Measurements from ENCODE around the gene ITIH2.

The ITIH2 gene

GRCh38 chr10:7756360-7756992, 53.4 kb downstream of the ITIH2 start:
- Histone ChIP-seq H3K4me2 (ENCODE audit: low read length, poor library complexity, severe bottlenecking) (no peak overlapping the region), H2AK5ac (ENCODE audit: low read length, severe bottlenecking) (no peak overlapping the region), H3K36me3 (ENCODE audit: control insufficient read depth in 1 of 2, insufficient read depth in 2 of 2, low read depth in 1 of 2, low read length in 2 of 2) (peaks cover 16 to 91% of the 10 kb centered on the region in 2 experiments), H3K14ac (ENCODE audit: low read length in 2 of 2) (no peak overlapping the region), H4K8ac (ENCODE audit: low read length) (no peak overlapping the region), H3K27ac (ENCODE audit: low read length, poor library complexity, severe bottlenecking) (no peak overlapping the region), H3K9me3 (ENCODE audit: control insufficient read depth, low read length) (no peaks in the 10 kb centered on the region), H3K79me1 (replicated peaks; ENCODE audit: low read length, poor library complexity, severe bottlenecking) (peaks cover 6% of the 10 kb centered on the region), H3K18ac (ENCODE audit: low read depth in 1 of 2, low read length in 2 of 2) (no peak overlapping the region), H3K4me3 (ENCODE audit: insufficient read depth in 1 of 2, low read depth in 1 of 2, low read length in 2 of 2) (no peak overlapping the region), H4K91ac (ENCODE audit: low read length) (no peak overlapping the region), H2BK5ac (ENCODE audit: low read depth, low read length, poor library complexity, severe bottlenecking) (no peak overlapping the region), H2BK120ac (ENCODE audit: low read depth, low read length) (no peak overlapping the region), H3K4me1 (ENCODE audit: control insufficient read depth, insufficient read depth, low read depth, low read length) (no peaks in the 10 kb centered on the region), H3K4ac (ENCODE audit: low read depth in 1 of 2, low read length in 2 of 2) (no peak overlapping the region), H2BK12ac (ENCODE audit: low read length in 2 of 2) (no peak overlapping the region), H3K23ac (ENCODE audit: low read length in 2 of 2) (no peak overlapping the region), H2AFZ (ENCODE audit: low read depth, low read length) (no peak overlapping the region), H2BK15ac (ENCODE audit: low read depth, poor library complexity, severe bottlenecking) (no peak overlapping the region), H3K27me3 (ENCODE audit: control insufficient read depth in 1 of 2, insufficient read depth in 1 of 2, low read length in 2 of 2) (no peaks in the 10 kb centered on the region), H3K9ac (ENCODE audit: low read length) (no peak overlapping the region)
- DNase-seq: peak; percentile 18
- 93% methylated on average over 4 of the region's 7 CpGs for WGBS

- Histone ChIP-seq H2AFZ (ENCODE audit: low read depth, low read length) (no peak overlapping the region), H2BK15ac (ENCODE audit: low read depth, poor library complexity, severe bottlenecking) (no peak overlapping the region), H2BK120ac (ENCODE audit: low read depth, low read length) (no peak overlapping the region), H3K4me1 (ENCODE audit: control insufficient read depth, insufficient read depth, low read depth, low read length) (no peaks in the 10 kb centered on the region), H3K4me3 (ENCODE audit: insufficient read depth in 1 of 2, low read depth in 1 of 2, low read length in 2 of 2) (no peak overlapping the region), H2BK5ac (ENCODE audit: low read depth, low read length, poor library complexity, severe bottlenecking) (no peak overlapping the region), H3K23ac (ENCODE audit: low read length in 2 of 2) (no peak overlapping the region), H3K9ac (ENCODE audit: low read length) (no peak overlapping the region), H3K27me3 (ENCODE audit: control insufficient read depth in 1 of 2, insufficient read depth in 1 of 2, low read length in 2 of 2) (no peaks in the 10 kb centered on the region), H2AK5ac (ENCODE audit: low read length, severe bottlenecking) (no peak overlapping the region), H3K9me3 (ENCODE audit: control insufficient read depth, low read length) (no peaks in the 10 kb centered on the region), H3K36me3 (ENCODE audit: control insufficient read depth in 1 of 2, insufficient read depth in 2 of 2, low read depth in 1 of 2, low read length in 2 of 2) (peaks cover 28 to 98% of the 10 kb centered on the region in 2 experiments), H3K27ac (ENCODE audit: low read length, poor library complexity, severe bottlenecking) (no peak overlapping the region), H3K18ac (ENCODE audit: low read depth in 1 of 2, low read length in 2 of 2) (no peak overlapping the region), H3K4me2 (ENCODE audit: low read length, poor library complexity, severe bottlenecking) (no peak overlapping the region), H3K14ac (ENCODE audit: low read length in 2 of 2) (no peak overlapping the region), H2BK12ac (ENCODE audit: low read length in 2 of 2) (no peak overlapping the region), H4K91ac (ENCODE audit: low read length) (no peak overlapping the region), H3K79me1 (replicated peaks; ENCODE audit: low read length, poor library complexity, severe bottlenecking) (peaks cover 7% of the 10 kb centered on the region), H3K4ac (ENCODE audit: low read depth in 1 of 2, low read length in 2 of 2) (no peak overlapping the region), H4K8ac (ENCODE audit: low read length) (no peak overlapping the region)
- DNase-seq: no peak
- whole genome bisulfite sequencing: 98% methylated on average over 4 of the region's 5 CpGs
Measured at GRCh38 chr10:7763929-7764328, 60.8 kb downstream of the ITIH2 start.

- no peak for DNase-seq
- no peak overlapping the region for H2BK15ac ChIP-seq (ENCODE audit: low read depth, poor library complexity, severe bottlenecking)
- no peak overlapping the region for H3K18ac ChIP-seq (ENCODE audit: low read depth in 1 of 2, low read length in 2 of 2)
- no peak overlapping the region for H2AFZ ChIP-seq (ENCODE audit: low read depth, low read length)
- no peak overlapping the region for H2BK120ac ChIP-seq (ENCODE audit: low read depth, low read length)
- H3K36me3 ChIP-seq (ENCODE audit: control insufficient read depth in 1 of 2, insufficient read depth in 2 of 2, low read depth in 1 of 2, low read length in 2 of 2): peaks cover 32 to 94% of the 10 kb centered on the region in 2 experiments
- no peak overlapping the region for H4K8ac ChIP-seq (ENCODE audit: low read length)
- 100% methylated on average over 3 of the region's 3 CpGs for WGBS
- no peak overlapping the region for H2BK12ac ChIP-seq (ENCODE audit: low read length in 2 of 2)
- H3K79me1 ChIP-seq (replicated peaks; ENCODE audit: low read length, poor library complexity, severe bottlenecking): peaks cover 12% of the 10 kb centered on the region
- H3K9me3 ChIP-seq (ENCODE audit: control insufficient read depth, low read length): no peaks in the 10 kb centered on the region
- H3K9ac ChIP-seq (ENCODE audit: low read length): no peak overlapping the region
- no peak overlapping the region for H3K27ac ChIP-seq (ENCODE audit: low read length, poor library complexity, severe bottlenecking)
- no peak overlapping the region for H3K23ac ChIP-seq (ENCODE audit: low read length in 2 of 2)
- H4K91ac ChIP-seq (ENCODE audit: low read length): no peak overlapping the region
- H3K4me3 ChIP-seq (ENCODE audit: insufficient read depth in 1 of 2, low read depth in 1 of 2, low read length in 2 of 2): no peak overlapping the region
- no peak overlapping the region for H3K4ac ChIP-seq (ENCODE audit: low read depth in 1 of 2, low read length in 2 of 2)
- H2AK5ac ChIP-seq (ENCODE audit: low read length, severe bottlenecking): no peak overlapping the region
- H3K27me3 ChIP-seq (ENCODE audit: control insufficient read depth in 1 of 2, insufficient read depth in 1 of 2, low read length in 2 of 2): no peaks in the 10 kb centered on the region
- H3K4me2 ChIP-seq (ENCODE audit: low read length, poor library complexity, severe bottlenecking): no peak overlapping the region
- no peak overlapping the region for H3K14ac ChIP-seq (ENCODE audit: low read length in 2 of 2)
- no peaks in the 10 kb centered on the region for H3K4me1 ChIP-seq (ENCODE audit: control insufficient read depth, insufficient read depth, low read depth, low read length)
- H2BK5ac ChIP-seq (ENCODE audit: low read depth, low read length, poor library complexity, severe bottlenecking): no peak overlapping the region
Measured at GRCh38 chr10:7766241-7766640, 63.1 kb downstream of the ITIH2 start.

GRCh38 chr10:7767209-7767608, 64.1 kb downstream of the ITIH2 start:
- peak; percentile 58 for DNase-seq
- H3K9me3 ChIP-seq (ENCODE audit: control insufficient read depth, low read length): no peaks in the 10 kb centered on the region
- no peaks in the 10 kb centered on the region for H3K27me3 ChIP-seq (ENCODE audit: control insufficient read depth in 1 of 2, insufficient read depth in 1 of 2, low read length in 2 of 2)
- H4K91ac ChIP-seq (ENCODE audit: low read length): no peak overlapping the region
- H2BK12ac ChIP-seq (ENCODE audit: low read length in 2 of 2): no peak overlapping the region
- peaks cover 33 to 91% of the 10 kb centered on the region in 2 experiments for H3K36me3 ChIP-seq (ENCODE audit: control insufficient read depth in 1 of 2, insufficient read depth in 2 of 2, low read depth in 1 of 2, low read length in 2 of 2)
- no peak overlapping the region for H3K4me2 ChIP-seq (ENCODE audit: low read length, poor library complexity, severe bottlenecking)
- H3K23ac ChIP-seq (ENCODE audit: low read length in 2 of 2): no peak overlapping the region
- H4K8ac ChIP-seq (ENCODE audit: low read length): no peak overlapping the region
- H3K4me1 ChIP-seq (ENCODE audit: control insufficient read depth, insufficient read depth, low read depth, low read length): no peaks in the 10 kb centered on the region
- H2AFZ ChIP-seq (ENCODE audit: low read depth, low read length): no peak overlapping the region
- H3K18ac ChIP-seq (ENCODE audit: low read depth in 1 of 2, low read length in 2 of 2): no peak overlapping the region
- H3K9ac ChIP-seq (ENCODE audit: low read length): no peak overlapping the region
- H2BK5ac ChIP-seq (ENCODE audit: low read depth, low read length, poor library complexity, severe bottlenecking): no peak overlapping the region
- WGBS: 98% methylated on average over 10 of the region's 10 CpGs
- no peak overlapping the region for H2BK15ac ChIP-seq (ENCODE audit: low read depth, poor library complexity, severe bottlenecking)
- peaks cover 15% of the 10 kb centered on the region for H3K79me1 ChIP-seq (replicated peaks; ENCODE audit: low read length, poor library complexity, severe bottlenecking)
- H2AK5ac ChIP-seq (ENCODE audit: low read length, severe bottlenecking): no peak overlapping the region
- H3K4ac ChIP-seq (ENCODE audit: low read depth in 1 of 2, low read length in 2 of 2): no peak overlapping the region
- no peak overlapping the region for H3K14ac ChIP-seq (ENCODE audit: low read length in 2 of 2)
- H2BK120ac ChIP-seq (ENCODE audit: low read depth, low read length): no peak overlapping the region
- no peak overlapping the region for H3K27ac ChIP-seq (ENCODE audit: low read length, poor library complexity, severe bottlenecking)
- no peak overlapping the region for H3K4me3 ChIP-seq (ENCODE audit: insufficient read depth in 1 of 2, low read depth in 1 of 2, low read length in 2 of 2)
